NCI-H446 treated with DMSO at 0.1 percent for 48 hours (cell line): ENCODE results near the gene FMOD.
A peak's percentile ranks its signal among the peaks of the same experiment; 100 is the strongest.

Experiments
- DNase-seq: peaks from one replicate; lab custom pipeline; 2025; lab: John Stamatoyannopoulos, UW

Gene FMOD

GRCh38 chr1:203351037-203351625 lies at the start of gene FMOD:
Gene FMOD (minus strand): TSS chr1:203351122. CDS start chr1:203348270, 2,852 bp downstream.
- no peak for DNase-seq

- DNase-seq = no peak
Observed at GRCh38 chr1:203396595-203397194, 45.8 kb upstream of the FMOD start.

- DNase-seq = no peak
Observed at GRCh38 chr1:203395751-203396150, 44.8 kb upstream of the FMOD start.

- DNase-seq = no peak
Observed at GRCh38 chr1:203390298-203390697, 39.4 kb upstream of the FMOD start.

GRCh38 chr1:203388683-203389082 lies 37.8 kb upstream of the FMOD start:
- DNase-seq = no peak

GRCh38 chr1:203382026-203382425 lies 31.1 kb upstream of the FMOD start:
- DNase-seq = no peak

- no peak for DNase-seq
Observed at GRCh38 chr1:203381151-203381751, 30.3 kb upstream of the FMOD start.

GRCh38 chr1:203380420-203381150 lies 29.7 kb upstream of the FMOD start:
- no peak for DNase-seq

GRCh38 chr1:203379825-203380224 lies 28.9 kb upstream of the FMOD start:
- no peak for DNase-seq

GRCh38 chr1:203378556-203379245 lies 27.8 kb upstream of the FMOD start:
- DNase-seq = peak; percentile 56

- no peak for DNase-seq
Observed at GRCh38 chr1:203373991-203374390, 23.1 kb upstream of the FMOD start.

- DNase-seq = no peak
Observed at GRCh38 chr1:203373002-203373401, 22.1 kb upstream of the FMOD start.

GRCh38 chr1:203371288-203371687 lies 20.4 kb upstream of the FMOD start:
- no peak for DNase-seq

- DNase-seq = no peak
Observed at GRCh38 chr1:203369666-203370065, 18.7 kb upstream of the FMOD start.

- no peak for DNase-seq
Observed at GRCh38 chr1:203368624-203369451, 17.9 kb upstream of the FMOD start.

GRCh38 chr1:203367057-203367456 lies 16.1 kb upstream of the FMOD start:
- no peak for DNase-seq

- no peak for DNase-seq
Observed at GRCh38 chr1:203366476-203366875, 15.6 kb upstream of the FMOD start.

GRCh38 chr1:203364806-203365205 lies 13.9 kb upstream of the FMOD start:
- DNase-seq = no peak

GRCh38 chr1:203364094-203364801 lies 13.3 kb upstream of the FMOD start:
- DNase-seq = no peak

- no peak for DNase-seq
Observed at GRCh38 chr1:203362720-203363025, 11.8 kb upstream of the FMOD start.
